HEK293 (cell line): Measurements from ENCODE around the gene TMEM255B.

Experiments used
- CTCF ChIA-PET: fragments of 350-600 bp; formaldehyde crosslinking; extraction: SDS; loops from one replicate; lab custom pipeline; 2021; ENCODE audit warnings: antibody characterized with exemption; lab: Yijun Ruan, JAX
- POLR2A ChIA-PET: fragments of 300-600 bp; formaldehyde crosslinking; extraction: SDS; loops from one replicate; lab custom pipeline; 2020; ENCODE audit warnings: antibody characterized with exemption, inconsistent platforms; lab: Yijun Ruan, JAX
- H3K27ac ChIP-seq: fragments of 200-500 bp; sonication (Bioruptor generic); 2 replicates; pipeline ENCODE4 v1.5.1; 2014; ENCODE audit warnings: low read depth, low read length, control low read depth, inconsistent platforms; ENCODE audit errors: extremely low read depth
- H3K36me3 ChIP-seq, 2 experiments: fragments of 200-500 bp in 1 of 2; sonication (Bioruptor generic) in 1 of 2; 1 replicate in 1 of 2; 2 replicates in 1 of 2; pipeline ENCODE4 v1.5.1; 2014 to 2017; ENCODE audit warnings: inconsistent platforms in 2 of 2, low read length in 2 of 2; ENCODE audit not compliant: control insufficient read depth in 2 of 2, insufficient read depth in 1 of 2
- H3K4me1 ChIP-seq: fragments of 200-500 bp; sonication (Bioruptor generic); 2 replicates; pipeline ENCODE4 v1.5.1; 2014; ENCODE audit warnings: mild to moderate bottlenecking, low read length, inconsistent platforms; ENCODE audit not compliant: control insufficient read depth, insufficient read depth
- H3K4me3 ChIP-seq: 2 replicates; pipeline ENCODE4 v1.5.1; 2011; ENCODE audit warnings: low read depth, mild to moderate bottlenecking, control low read depth, low read length, moderate library complexity
- H3K9me3 ChIP-seq: fragments of 200-500 bp; sonication (Bioruptor generic); 2 replicates; pipeline ENCODE4 v1.5.1; 2014; ENCODE audit warnings: low read depth, low read length, inconsistent platforms; ENCODE audit not compliant: control insufficient read depth, insufficient read depth
- BCL11B ChIP-seq: fragments of 450-650 bp; formaldehyde crosslinking; IDR thresholded peaks from 2 replicates; pipeline ENCODE4 v1.5.1; 2016; ENCODE audit warnings: low read depth, missing biosample characterization, missing genetic modification characterization
- GLI2 ChIP-seq: fragments of 450-650 bp; formaldehyde crosslinking; IDR thresholded peaks from 2 replicates; pipeline ENCODE4; 2017; ENCODE audit warnings: missing biosample characterization, missing genetic modification characterization, low read depth, borderline replicate concordance
- IKZF3 ChIP-seq: fragments of 450-650 bp; IDR thresholded peaks from 2 replicates; pipeline ENCODE4 v1.5.0; 2018; ENCODE audit warnings: missing biosample characterization, mild to moderate bottlenecking, missing genetic modification characterization, moderate library complexity
- KLF10 ChIP-seq: fragments of 450-650 bp; IDR thresholded peaks from 2 replicates; pipeline ENCODE4 v1.5.1; 2018; ENCODE audit warnings: missing biosample characterization, mild to moderate bottlenecking, missing genetic modification characterization
- KLF9 ChIP-seq: fragments of 450-650 bp; formaldehyde crosslinking; IDR thresholded peaks from 2 replicates; pipeline ENCODE4 v1.5.1; 2016; ENCODE audit warnings: missing biosample characterization, missing genetic modification characterization, low read depth
- YY2 ChIP-seq: fragments of 450-650 bp; formaldehyde crosslinking; IDR thresholded peaks from 2 replicates; pipeline ENCODE4 v1.5.1; 2016; ENCODE audit warnings: missing biosample characterization, missing genetic modification characterization
- ZBTB48 ChIP-seq: fragments of 450-650 bp; formaldehyde crosslinking; IDR thresholded peaks from 2 replicates; pipeline ENCODE4 v1.5.1; 2016; ENCODE audit warnings: missing biosample characterization, missing genetic modification characterization
- ZBTB8A ChIP-seq: fragments of 450-650 bp; formaldehyde crosslinking; IDR thresholded peaks from 2 replicates; pipeline ENCODE4 v1.5.1; 2016; ENCODE audit warnings: missing biosample characterization, missing genetic modification characterization
- ZFHX2 ChIP-seq: fragments of 450-650 bp; formaldehyde crosslinking; conservative IDR thresholded peaks from 2 replicates; pipeline ENCODE4 v1.5.1; 2016; ENCODE audit warnings: missing biosample characterization, missing genetic modification characterization
- ZFP41 ChIP-seq: fragments of 450-650 bp; formaldehyde crosslinking; IDR thresholded peaks from 2 replicates; pipeline ENCODE4 v1.5.1; 2016; ENCODE audit warnings: missing biosample characterization, missing genetic modification characterization, borderline replicate concordance
- ZNF148 ChIP-seq: fragments of 450-650 bp; formaldehyde crosslinking; IDR thresholded peaks from 2 replicates; pipeline ENCODE4 v1.5.0; 2017; ENCODE audit warnings: missing biosample characterization, missing genetic modification characterization, borderline replicate concordance
- ZNF24 ChIP-seq: fragments of 450-650 bp; formaldehyde crosslinking; IDR thresholded peaks from 2 replicates; pipeline ENCODE4 v1.5.1; 2016; ENCODE audit warnings: missing biosample characterization, missing genetic modification characterization
- ZNF266 ChIP-seq: fragments of 450-650 bp; formaldehyde crosslinking; IDR thresholded peaks from 2 replicates; pipeline ENCODE4 v1.5.1; 2016; ENCODE audit warnings: missing biosample characterization, missing genetic modification characterization, low read depth
- ZNF280C ChIP-seq: fragments of 450-650 bp; formaldehyde crosslinking; IDR thresholded peaks from 2 replicates; pipeline ENCODE4 v1.5.1; 2016; ENCODE audit warnings: missing biosample characterization, missing genetic modification characterization
- ZNF324 ChIP-seq: fragments of 450-650 bp; formaldehyde crosslinking; IDR thresholded peaks from 2 replicates; pipeline ENCODE4 v1.5.1; 2016; ENCODE audit warnings: missing biosample characterization, missing genetic modification characterization
- ZNF549 ChIP-seq: fragments of 450-650 bp; IDR thresholded peaks from 2 replicates; pipeline ENCODE4 v1.5.1; 2018; ENCODE audit warnings: missing biosample characterization, missing genetic modification characterization, mild to moderate bottlenecking, inconsistent platforms, moderate library complexity
- ZNF561 ChIP-seq: fragments of 450-650 bp; IDR thresholded peaks from 2 replicates; pipeline ENCODE4 v1.5.1; 2018; ENCODE audit warnings: missing biosample characterization, missing genetic modification characterization, borderline replicate concordance
- ZNF621 ChIP-seq: fragments of 450-650 bp; formaldehyde crosslinking; IDR thresholded peaks from 2 replicates; pipeline ENCODE4 v1.5.1; 2017; ENCODE audit warnings: missing biosample characterization, missing genetic modification characterization
- ZNF624 ChIP-seq: fragments of 450-650 bp; formaldehyde crosslinking; IDR thresholded peaks from 2 replicates; pipeline ENCODE4 v1.5.1; 2017; ENCODE audit warnings: missing biosample characterization, missing genetic modification characterization
- ZNF776 ChIP-seq: fragments of 450-650 bp; formaldehyde crosslinking; IDR thresholded peaks from 2 replicates; pipeline ENCODE4 v1.5.0; 2017; ENCODE audit warnings: missing biosample characterization, missing genetic modification characterization, borderline replicate concordance
- ZNF777 ChIP-seq: fragments of 450-650 bp; formaldehyde crosslinking; IDR thresholded peaks from 2 replicates; pipeline ENCODE4 v1.5.1; 2017; ENCODE audit warnings: missing biosample characterization, missing genetic modification characterization, borderline replicate concordance
- ZNF792 ChIP-seq: fragments of 450-650 bp; formaldehyde crosslinking; IDR thresholded peaks from 2 replicates; pipeline ENCODE4 v1.5.1; 2016; ENCODE audit warnings: missing biosample characterization, missing genetic modification characterization
- ZNF830 ChIP-seq: fragments of 450-650 bp; IDR thresholded peaks from 2 replicates; pipeline ENCODE4 v1.5.0; 2018; ENCODE audit warnings: missing biosample characterization, missing genetic modification characterization, low read depth, mild to moderate bottlenecking, moderate library complexity
- ZSCAN30 ChIP-seq: fragments of 450-650 bp; IDR thresholded peaks from 2 replicates; pipeline ENCODE4 v1.5.1; 2018; ENCODE audit warnings: missing biosample characterization, mild to moderate bottlenecking, missing genetic modification characterization, moderate library complexity
- ZSCAN4 ChIP-seq: fragments of 450-650 bp; formaldehyde crosslinking; IDR thresholded peaks from 2 replicates; pipeline ENCODE4 v1.5.1; 2017; ENCODE audit warnings: missing biosample characterization, missing genetic modification characterization

Gene TMEM255B

GRCh38 chr13:113735194-113735593 is 23.8 kb upstream of the TMEM255B start (continued):
- TF ChIP-seq ZNF624 (tag by site-specific recombination) (no peak), ZNF148 (tag by site-specific recombination) (no peak), ZNF266 (tag by site-specific recombination) (no peak), ZNF280C (tag by site-specific recombination) (no peak), ZNF777 (tag by site-specific recombination) (no peak)
- TF ChIP-seq, all 188 proteins: peak for 0

GRCh38 chr13:113735750-113736149 is 23.3 kb upstream of the TMEM255B start:
- no peak overlapping the region for H3K27ac ChIP-seq
- ChIA-PET CTCF (interaction anchor here (0.7 kb wide), 1 partner anchor 491 kb away, joined by 3 read pairs; no protein-coding TSS in a partner anchor), POLR2A (no interaction called here)
- no peaks in the 10 kb centered on the region for H3K36me3 ChIP-seq
- no peaks in the 10 kb centered on the region for H3K9me3 ChIP-seq
- no peak overlapping the region for H3K4me3 ChIP-seq
- TF ChIP-seq YY2 (no peak), ZNF549 (tag by site-specific recombination) (no peak)
- H3K4me1 ChIP-seq = no peaks in the 10 kb centered on the region

GRCh38 chr13:113736258-113736731 is 22.7 kb upstream of the TMEM255B start:
- ChIA-PET CTCF (interaction anchor here (0.7 kb wide), 1 partner anchor 490 kb away, joined by 3 read pairs; no protein-coding TSS in a partner anchor), POLR2A (no interaction called here)
- H3K4me1 ChIP-seq = no peaks in the 10 kb centered on the region
- no peaks in the 10 kb centered on the region for H3K36me3 ChIP-seq
- H3K4me3 ChIP-seq = no peak overlapping the region
- H3K9me3 ChIP-seq = no peaks in the 10 kb centered on the region
- no peak overlapping the region for H3K27ac ChIP-seq
- TF ChIP-seq KLF9 = no peak
- TF ChIP-seq BCL11B (tag by site-specific recombination) = no peak
- no peak for TF ChIP-seq ZNF549 (tag by site-specific recombination)
- no peak for TF ChIP-seq KLF10 (tag by site-specific recombination)
- TF ChIP-seq ZNF830 (tag by site-specific recombination) = no peak
- no peak for TF ChIP-seq ZNF324 (tag by site-specific recombination)
- no peak for TF ChIP-seq ZSCAN30 (tag by site-specific recombination)
- TF ChIP-seq ZNF24 = no peak
- TF ChIP-seq ZFHX2 (tag by site-specific recombination) = no peak
- TF ChIP-seq ZNF776 (tag by site-specific recombination) = no peak
- TF ChIP-seq GLI2 = no peak
- TF ChIP-seq ZNF792 (tag by site-specific recombination) = no peak
- no peak for TF ChIP-seq ZBTB8A (tag by site-specific recombination)
- no peak for TF ChIP-seq IKZF3 (tag by site-specific recombination)
- TF ChIP-seq ZNF561 = no peak
- TF ChIP-seq ZSCAN4 = no peak
- no peak for TF ChIP-seq ZBTB48 (tag by site-specific recombination)
- TF ChIP-seq ZNF621 (tag by site-specific recombination) = no peak
- no peak for TF ChIP-seq ZFP41 (tag by site-specific recombination)
